Loucy (cell line): ENCODE data around the gene PPARGC1A.

Experiments used
- H2AFZ ChIP-seq: fragments of 200-600 bp; sonication (generic); 2 replicates; pipeline ENCODE4 v1.6.0; 2016; ENCODE audit warnings: antibody characterized with exemption, mild to moderate bottlenecking, low read length, moderate library complexity
- H3F3A ChIP-seq: fragments of 200-600 bp; 2 replicates; pipeline ENCODE4 v1.6.0; 2016; ENCODE audit warnings: antibody characterized with exemption, low read depth, mild to moderate bottlenecking
- H3K27me3 ChIP-seq: fragments of 200-600 bp; sonication (generic); 2 replicates; pipeline ENCODE4 v1.6.1; 2014; ENCODE audit warnings: low read length, mild to moderate bottlenecking; ENCODE audit not compliant: insufficient read depth, poor library complexity, severe bottlenecking
- H3K36me3 ChIP-seq: fragments of 200-600 bp; sonication (generic); 2 replicates; pipeline ENCODE4 v1.6.1; 2016; ENCODE audit warnings: low read length; ENCODE audit not compliant: insufficient read depth
- H3K4me1 ChIP-seq: fragments of 200-600 bp; sonication (generic); 2 replicates; pipeline ENCODE4 v1.5.1; 2014; ENCODE audit warnings: low read length, mild to moderate bottlenecking; ENCODE audit not compliant: insufficient read depth, poor library complexity, severe bottlenecking
- H3K4me2 ChIP-seq: fragments of 200-600 bp; sonication (generic); 2 replicates; pipeline ENCODE4 v1.6.0; 2014; ENCODE audit warnings: antibody characterized with exemption, low read length, low read depth, mild to moderate bottlenecking; ENCODE audit not compliant: poor library complexity, severe bottlenecking
- H3K4me3 ChIP-seq: fragments of 200-600 bp; sonication (generic); 2 replicates; pipeline ENCODE4 v1.5.1; 2014; ENCODE audit warnings: low read length, mild to moderate bottlenecking, mixed read lengths; ENCODE audit not compliant: poor library complexity, severe bottlenecking
- H3K79me2 ChIP-seq: fragments of 200-600 bp; sonication (generic); 2 replicates; pipeline ENCODE4 v1.6.1; 2014; ENCODE audit warnings: low read length; ENCODE audit not compliant: insufficient read depth
- H3K9ac ChIP-seq: fragments of 200-600 bp; sonication (generic); 2 replicates; pipeline ENCODE4 v1.6.0; 2014; ENCODE audit warnings: mild to moderate bottlenecking, low read depth, low read length, moderate library complexity; ENCODE audit not compliant: poor library complexity, severe bottlenecking
- H3K9me2 ChIP-seq: fragments of 200-600 bp; sonication (generic); replicated peaks from 2 replicates; pipeline ENCODE4 v1.6.1; 2016; ENCODE audit warnings: low read depth, low read length, mixed read lengths
- H3K9me3 ChIP-seq: fragments of 200-600 bp; sonication (generic); 2 replicates; pipeline ENCODE4 v1.6.1; 2014; ENCODE audit warnings: mild to moderate bottlenecking, antibody characterized with exemption, low read length, low read depth; ENCODE audit not compliant: insufficient read depth
- H4K20me1 ChIP-seq: fragments of 200-600 bp; sonication (generic); 2 replicates; pipeline ENCODE4 v1.6.0; 2014; ENCODE audit warnings: antibody characterized with exemption, low read length, mild to moderate bottlenecking; ENCODE audit not compliant: insufficient read depth, poor library complexity, severe bottlenecking
- EZH2phosphoT487 ChIP-seq: fragments of 200-600 bp; IDR thresholded peaks from 2 replicates; pipeline ENCODE4 v1.6.1; 2018; ENCODE audit warnings: antibody characterized with exemption, mild to moderate bottlenecking, moderate library complexity, borderline replicate concordance
- TF ChIP-seq, protein P1 (sequence below): fragments of 200-600 bp; sonication (generic); conservative IDR thresholded peaks from 2 replicates; pipeline ENCODE4 v1.5.1; 2014; ENCODE audit warnings: mild to moderate bottlenecking, antibody characterized with exemption, low read length

Gene PPARGC1A

DNA sequence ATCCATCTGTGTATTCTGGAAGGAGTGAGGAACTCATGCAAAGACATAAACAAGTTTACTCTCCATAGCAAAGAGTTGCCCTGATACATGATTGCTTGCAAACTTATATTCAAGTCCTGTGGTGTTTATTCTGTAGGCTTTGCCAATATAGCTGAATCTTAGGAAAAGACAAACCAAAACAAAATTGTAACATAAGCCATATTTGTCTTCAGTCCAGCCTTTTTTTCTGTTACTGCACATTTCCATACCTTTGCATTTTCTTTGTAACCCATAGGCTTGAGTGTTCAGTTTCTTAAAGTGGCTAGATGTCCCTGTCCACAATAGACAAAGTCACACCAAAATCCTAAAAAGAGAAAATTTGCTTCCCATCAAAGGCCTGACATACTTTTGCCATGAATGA lies 120.4 kb downstream of the PPARGC1A start:
- no peak overlapping the region for H3K9ac ChIP-seq
- H2AFZ ChIP-seq: no peak overlapping the region
- no peak overlapping the region for H3K4me2 ChIP-seq
- H3K36me3 ChIP-seq: no peaks in the 10 kb centered on the region
- no peaks in the 10 kb centered on the region for H4K20me1 ChIP-seq
- no peaks in the 10 kb centered on the region for H3K9me3 ChIP-seq
- no peaks in the 10 kb centered on the region for H3K4me1 ChIP-seq
- TF ChIP-seq, protein P1, sequence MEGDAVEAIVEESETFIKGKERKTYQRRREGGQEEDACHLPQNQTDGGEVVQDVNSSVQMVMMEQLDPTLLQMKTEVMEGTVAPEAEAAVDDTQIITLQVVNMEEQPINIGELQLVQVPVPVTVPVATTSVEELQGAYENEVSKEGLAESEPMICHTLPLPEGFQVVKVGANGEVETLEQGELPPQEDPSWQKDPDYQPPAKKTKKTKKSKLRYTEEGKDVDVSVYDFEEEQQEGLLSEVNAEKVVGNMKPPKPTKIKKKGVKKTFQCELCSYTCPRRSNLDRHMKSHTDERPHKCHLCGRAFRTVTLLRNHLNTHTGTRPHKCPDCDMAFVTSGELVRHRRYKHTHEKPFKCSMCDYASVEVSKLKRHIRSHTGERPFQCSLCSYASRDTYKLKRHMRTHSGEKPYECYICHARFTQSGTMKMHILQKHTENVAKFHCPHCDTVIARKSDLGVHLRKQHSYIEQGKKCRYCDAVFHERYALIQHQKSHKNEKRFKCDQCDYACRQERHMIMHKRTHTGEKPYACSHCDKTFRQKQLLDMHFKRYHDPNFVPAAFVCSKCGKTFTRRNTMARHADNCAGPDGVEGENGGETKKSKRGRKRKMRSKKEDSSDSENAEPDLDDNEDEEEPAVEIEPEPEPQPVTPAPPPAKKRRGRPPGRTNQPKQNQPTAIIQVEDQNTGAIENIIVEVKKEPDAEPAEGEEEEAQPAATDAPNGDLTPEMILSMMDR: no peak
- no peak for TF ChIP-seq EZH2phosphoT487
- no peaks in the 10 kb centered on the region for H3K27me3 ChIP-seq
- no peaks in the 10 kb centered on the region for H3F3A ChIP-seq
- no peaks in the 10 kb centered on the region for H3K9me2 ChIP-seq
- no peaks in the 10 kb centered on the region for H3K79me2 ChIP-seq
- H3K4me3 ChIP-seq: no peak overlapping the region

DNA sequence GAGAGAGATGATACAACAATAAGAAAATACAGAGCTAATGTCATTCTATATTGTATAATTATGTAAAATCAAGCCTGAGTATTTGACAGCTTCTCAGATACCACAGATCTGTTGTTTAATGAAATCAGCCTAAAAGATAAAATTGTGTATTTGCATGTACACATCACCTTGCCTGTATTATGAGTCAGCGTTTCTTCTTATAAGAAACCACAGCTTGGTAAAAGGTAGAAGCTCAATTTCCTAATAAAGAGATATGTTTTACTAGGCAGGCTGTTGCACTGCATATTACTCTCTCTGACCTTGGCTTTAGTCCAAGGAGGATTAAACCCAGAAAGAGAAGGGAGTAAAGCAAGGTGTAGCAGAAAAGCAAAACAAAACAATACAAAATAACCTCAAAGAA lies 121.3 kb downstream of the PPARGC1A start:
- no peak overlapping the region for H3K4me3 ChIP-seq
- no peaks in the 10 kb centered on the region for H3K27me3 ChIP-seq
- no peaks in the 10 kb centered on the region for H3F3A ChIP-seq
- no peak overlapping the region for H3K4me2 ChIP-seq
- H3K9ac ChIP-seq: no peak overlapping the region
- no peaks in the 10 kb centered on the region for H3K9me3 ChIP-seq
- no peaks in the 10 kb centered on the region for H3K9me2 ChIP-seq
- H3K4me1 ChIP-seq: no peaks in the 10 kb centered on the region
- H3K36me3 ChIP-seq: no peaks in the 10 kb centered on the region
- H2AFZ ChIP-seq: no peak overlapping the region
- no peaks in the 10 kb centered on the region for H3K79me2 ChIP-seq
- no peaks in the 10 kb centered on the region for H4K20me1 ChIP-seq
- TF ChIP-seq, protein P1: no peak
- no peak for TF ChIP-seq EZH2phosphoT487

DNA sequence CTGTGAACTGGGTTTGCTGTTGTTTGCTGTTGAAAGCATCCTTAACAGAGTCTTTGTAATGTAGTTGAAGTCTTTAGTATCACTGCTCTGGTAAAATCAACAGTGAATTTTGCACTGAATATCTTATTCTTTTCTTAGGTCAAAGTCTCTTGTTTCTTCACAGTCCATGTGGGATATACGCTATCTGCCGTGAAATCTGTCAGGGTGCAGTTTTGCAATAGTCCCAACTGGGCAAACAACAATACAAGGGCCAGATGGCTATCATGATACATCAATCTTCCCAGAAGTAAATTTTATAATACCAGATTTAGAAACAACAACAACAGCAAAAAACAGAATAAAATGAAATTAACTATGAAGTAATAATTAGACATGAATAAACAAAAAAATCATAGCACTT lies 123.5 kb downstream of the PPARGC1A start:
- H3K9me2 ChIP-seq: no peaks in the 10 kb centered on the region
- no peak for TF ChIP-seq EZH2phosphoT487
- TF ChIP-seq, protein P1: no peak
- no peaks in the 10 kb centered on the region for H3K79me2 ChIP-seq
- no peak overlapping the region for H3K4me3 ChIP-seq
- H3K9ac ChIP-seq: no peak overlapping the region
- H3K27me3 ChIP-seq: no peaks in the 10 kb centered on the region
- H3K4me1 ChIP-seq: no peaks in the 10 kb centered on the region
- no peak overlapping the region for H2AFZ ChIP-seq
- no peaks in the 10 kb centered on the region for H3K9me3 ChIP-seq
- H3K36me3 ChIP-seq: no peaks in the 10 kb centered on the region
- no peaks in the 10 kb centered on the region for H4K20me1 ChIP-seq
- H3K4me2 ChIP-seq: no peak overlapping the region
- H3F3A ChIP-seq: no peaks in the 10 kb centered on the region
